HFFc6 (cell line): ENCODE results near the gene OFD1. TPM values are rescaled to one million over a fixed set of nuclear protein-coding genes. Genes with fewer than 3 reads are reported as not detected.

Source experiments
- DNase-seq: peaks from one replicate; pipeline ENCODE4 v3.0.0-alpha.2; 2018
- H3K27ac Mint-ChIP-seq: 2 replicates; pipeline ENCODE4 v1.8.0; 2020; ENCODE audit warnings: mild to moderate bottlenecking, mixed read lengths
- H3K27me3 Mint-ChIP-seq: 2 replicates; pipeline ENCODE4 v1.8.0; 2021; ENCODE audit warnings: mild to moderate bottlenecking, moderate library complexity, mixed read lengths; ENCODE audit not compliant: insufficient read depth
- H3K36me3 Mint-ChIP-seq: 2 replicates; pipeline ENCODE4 v1.8.0; 2021; ENCODE audit warnings: low read depth, mixed read lengths
- H3K4me1 Mint-ChIP-seq: 2 replicates; pipeline ENCODE4 v1.8.0; 2020; ENCODE audit warnings: low read depth, mixed read lengths
- H3K4me3 Mint-ChIP-seq: 2 replicates; pipeline ENCODE4 v1.8.0; 2020; ENCODE audit warnings: mild to moderate bottlenecking, moderate library complexity, mixed read lengths
- H3K9me3 Mint-ChIP-seq: 2 replicates; pipeline ENCODE4 v1.8.0; 2020; ENCODE audit warnings: mild to moderate bottlenecking, mixed read lengths
- total RNA-seq, 6 experiments: library from RNA; stranded (reverse); fragmentation: NEBNext Ultra II Directional; extraction: Animal tissue kit (Norgen Biotek cat#: 25700); gene quantifications; 2 replicates in 1 of 6; 3 replicates in 5 of 6; pipeline ENCODE4 v1.2.3, GENCODE V29; 2021
- TF ChIP-seq, protein P1 (sequence below): fragments of 200-600 bp; sonication (generic); IDR thresholded peaks from 2 replicates; pipeline ENCODE4 v1.5.0; 2021; ENCODE audit warnings: antibody characterized with exemption, mild to moderate bottlenecking

Gene OFD1
- total RNA-seq, 6 experiments from 2014 or later, result 9.1 to 11.0 (median 10.1) TPM

DNA sequence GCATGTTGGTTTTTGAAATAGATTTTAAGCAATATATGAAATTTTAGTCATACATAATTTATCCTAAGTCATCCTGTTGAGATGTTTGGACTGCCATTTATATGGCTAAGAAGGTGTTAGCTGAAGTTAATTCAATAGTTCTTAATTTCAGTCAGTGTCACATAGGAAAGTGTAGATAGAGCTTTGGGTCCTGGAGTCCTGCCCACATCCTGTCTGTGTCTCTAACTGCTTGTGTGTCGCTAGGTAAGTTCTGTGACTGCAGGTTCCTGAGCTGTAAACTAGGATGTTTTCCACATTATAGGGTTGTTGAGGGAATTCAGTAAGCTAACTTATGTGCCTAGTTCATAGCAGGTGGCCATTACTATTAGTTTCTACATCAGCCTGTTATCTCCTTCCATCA lies 20.7 kb downstream of the OFD1 start:
- Mint-ChIP-seq H3K9me3 (no peaks in the 10 kb centered on the region), H3K27ac (no peak overlapping the region), H3K4me1 (no peaks in the 10 kb centered on the region), H3K27me3 (no peaks in the 10 kb centered on the region), H3K4me3 (no peak overlapping the region), H3K36me3 (0 out of 2 replicates have a peak, but pooled peaks cover 5% of the 10 kb centered on the region)
- TF ChIP-seq, protein P1, sequence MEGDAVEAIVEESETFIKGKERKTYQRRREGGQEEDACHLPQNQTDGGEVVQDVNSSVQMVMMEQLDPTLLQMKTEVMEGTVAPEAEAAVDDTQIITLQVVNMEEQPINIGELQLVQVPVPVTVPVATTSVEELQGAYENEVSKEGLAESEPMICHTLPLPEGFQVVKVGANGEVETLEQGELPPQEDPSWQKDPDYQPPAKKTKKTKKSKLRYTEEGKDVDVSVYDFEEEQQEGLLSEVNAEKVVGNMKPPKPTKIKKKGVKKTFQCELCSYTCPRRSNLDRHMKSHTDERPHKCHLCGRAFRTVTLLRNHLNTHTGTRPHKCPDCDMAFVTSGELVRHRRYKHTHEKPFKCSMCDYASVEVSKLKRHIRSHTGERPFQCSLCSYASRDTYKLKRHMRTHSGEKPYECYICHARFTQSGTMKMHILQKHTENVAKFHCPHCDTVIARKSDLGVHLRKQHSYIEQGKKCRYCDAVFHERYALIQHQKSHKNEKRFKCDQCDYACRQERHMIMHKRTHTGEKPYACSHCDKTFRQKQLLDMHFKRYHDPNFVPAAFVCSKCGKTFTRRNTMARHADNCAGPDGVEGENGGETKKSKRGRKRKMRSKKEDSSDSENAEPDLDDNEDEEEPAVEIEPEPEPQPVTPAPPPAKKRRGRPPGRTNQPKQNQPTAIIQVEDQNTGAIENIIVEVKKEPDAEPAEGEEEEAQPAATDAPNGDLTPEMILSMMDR, result no peak
- no peak for DNase-seq

DNA sequence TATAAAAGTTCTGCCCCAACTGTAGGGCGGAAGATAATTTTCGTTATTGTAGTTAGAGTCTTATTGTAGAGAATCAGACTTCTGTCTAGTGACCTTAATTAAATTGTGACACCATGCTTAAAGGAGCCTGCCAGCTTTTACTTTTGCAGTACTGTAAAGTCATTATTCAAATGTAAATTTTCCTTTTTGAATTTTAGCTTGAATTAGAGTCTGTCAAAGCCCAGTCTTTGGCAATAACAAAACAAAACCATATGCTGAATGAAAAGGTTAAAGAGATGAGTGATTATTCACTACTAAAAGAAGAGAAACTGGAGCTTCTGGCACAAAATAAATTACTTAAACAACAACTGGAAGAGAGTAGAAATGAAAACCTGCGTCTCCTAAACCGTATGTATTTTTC lies 21.8 kb downstream of the OFD1 start:
- H3K4me1 Mint-ChIP-seq, result peaks cover 7% of the 10 kb centered on the region
- H3K36me3 Mint-ChIP-seq, result peaks cover 5% of the 10 kb centered on the region; the same call in 1 of the 2 replicates
- DNase-seq, result no peak
- no peaks in the 10 kb centered on the region for H3K27me3 Mint-ChIP-seq
- H3K4me3 Mint-ChIP-seq, result no peak overlapping the region
- no peaks in the 10 kb centered on the region for H3K9me3 Mint-ChIP-seq
- H3K27ac Mint-ChIP-seq, result no peak overlapping the region
- TF ChIP-seq, protein P1, result no peak

DNA sequence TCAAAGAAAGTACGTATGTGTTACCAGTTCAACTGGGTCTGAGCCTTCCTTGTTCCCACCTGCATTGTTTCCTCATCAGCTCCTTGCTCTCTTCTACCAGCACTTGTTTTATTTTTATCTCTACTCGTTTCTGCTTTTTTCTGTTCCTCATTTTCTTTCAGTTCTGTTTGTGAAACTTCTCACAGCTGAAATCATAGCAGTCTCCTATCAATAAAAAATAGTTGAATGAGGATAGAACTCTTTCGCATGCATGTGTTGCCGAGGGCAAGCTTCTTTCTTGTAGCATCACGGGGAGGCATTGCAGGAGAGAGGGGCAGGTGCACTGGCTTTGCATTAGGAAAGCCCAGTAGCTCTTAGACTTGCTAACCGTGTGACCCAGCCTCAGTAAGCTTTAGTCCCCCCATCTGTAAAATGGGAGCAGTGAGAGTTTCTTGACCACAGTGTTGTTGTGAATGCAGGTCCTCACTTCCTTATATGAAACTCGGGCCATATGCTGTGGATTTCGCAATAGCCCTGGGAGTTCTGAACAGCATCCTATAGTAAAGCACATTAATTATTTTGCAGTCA lies 24.7 kb downstream of the OFD1 start:
- DNase-seq, result no peak
- Mint-ChIP-seq H3K9me3 (no peaks in the 10 kb centered on the region), H3K36me3 (no peaks in the 10 kb centered on the region; the same call in 1 of the 2 replicates), H3K4me3 (no peak overlapping the region), H3K4me1 (peaks cover 8% of the 10 kb centered on the region), H3K27me3 (no peaks in the 10 kb centered on the region), H3K27ac (no peak overlapping the region)
- TF ChIP-seq, protein P1, result no peak

DNA sequence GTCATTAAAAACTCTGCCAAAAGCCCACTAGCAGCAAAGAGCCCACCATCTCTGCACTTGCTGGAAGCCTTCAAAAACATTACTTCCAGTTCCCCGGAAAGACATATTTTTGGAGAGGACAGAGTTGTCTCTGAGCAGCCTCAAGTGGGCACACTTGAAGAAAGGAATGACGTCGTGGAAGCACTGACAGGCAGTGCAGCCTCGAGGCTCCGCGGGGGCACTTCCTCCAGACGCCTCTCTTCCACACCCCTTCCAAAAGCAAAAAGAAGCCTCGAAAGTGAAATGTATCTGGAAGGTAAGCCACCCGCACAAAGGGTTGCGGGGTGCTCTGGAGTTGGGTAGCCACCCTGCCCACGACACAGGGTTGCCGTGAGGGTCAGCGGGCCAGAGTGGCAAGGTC lies 25.9 kb downstream of the OFD1 start:
- H3K9me3 Mint-ChIP-seq, result no peaks in the 10 kb centered on the region
- no peak overlapping the region for H3K27ac Mint-ChIP-seq

DNA sequence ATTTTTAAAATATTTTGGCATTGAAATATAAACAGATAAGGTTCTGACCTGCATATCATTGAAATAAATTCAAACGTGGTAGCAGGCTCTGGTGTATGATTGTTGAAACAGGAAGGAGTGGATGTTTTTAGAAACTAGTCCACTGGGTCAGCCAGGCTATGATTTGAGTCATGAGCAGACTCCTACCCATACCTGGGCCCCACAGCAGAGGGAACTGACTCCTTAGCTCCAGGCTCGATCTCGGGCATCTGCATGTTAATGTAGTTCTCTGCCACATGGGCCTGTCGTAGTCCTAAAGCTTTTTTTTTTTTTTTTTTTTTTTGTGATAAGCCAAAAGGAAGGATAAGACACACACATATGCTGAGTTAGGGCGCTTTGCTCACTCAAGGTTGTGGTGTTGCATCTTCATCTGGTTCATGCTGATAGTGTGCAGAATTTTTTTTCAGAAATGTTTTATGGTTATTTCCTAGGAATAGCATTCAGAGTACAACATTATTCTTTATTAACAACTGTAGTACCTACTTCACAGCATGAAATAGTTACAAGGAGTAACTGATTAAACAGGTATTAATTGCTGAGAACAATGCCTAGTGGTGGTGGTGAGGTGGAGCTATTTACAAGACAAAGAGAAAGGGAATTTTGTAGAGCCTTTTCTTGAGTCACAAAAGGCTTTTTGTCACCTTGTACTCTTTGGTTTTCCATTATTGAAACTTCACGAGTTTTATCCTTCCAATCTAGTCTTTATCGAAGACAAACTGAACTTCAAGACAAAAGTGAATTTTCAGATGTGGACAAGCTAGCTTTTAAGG lies 27.3 kb downstream of the OFD1 start:
- no peaks in the 10 kb centered on the region for H3K9me3 Mint-ChIP-seq
- no peak overlapping the region for H3K4me3 Mint-ChIP-seq
- H3K27me3 Mint-ChIP-seq, result no peaks in the 10 kb centered on the region
- peaks cover 1% of the 10 kb centered on the region; the same call in 1 of the 2 replicates for H3K36me3 Mint-ChIP-seq
- H3K4me1 Mint-ChIP-seq, result peaks cover 8% of the 10 kb centered on the region
- DNase-seq, result no peak
- TF ChIP-seq, protein P1, result no peak
- H3K27ac Mint-ChIP-seq, result no peak overlapping the region

More for the DNA sequence above, 25.9 kb downstream of the OFD1 start:
- Mint-ChIP-seq H3K4me3 (no peak overlapping the region), H3K27me3 (no peaks in the 10 kb centered on the region), H3K36me3 (no peaks in the 10 kb centered on the region; the same call in 1 of the 2 replicates), H3K4me1 (peaks cover 8% of the 10 kb centered on the region)
- DNase-seq, result no peak
- TF ChIP-seq, protein P1, result no peak
